ENCODE measurements around the gene EXOC3L2.

DNA sequence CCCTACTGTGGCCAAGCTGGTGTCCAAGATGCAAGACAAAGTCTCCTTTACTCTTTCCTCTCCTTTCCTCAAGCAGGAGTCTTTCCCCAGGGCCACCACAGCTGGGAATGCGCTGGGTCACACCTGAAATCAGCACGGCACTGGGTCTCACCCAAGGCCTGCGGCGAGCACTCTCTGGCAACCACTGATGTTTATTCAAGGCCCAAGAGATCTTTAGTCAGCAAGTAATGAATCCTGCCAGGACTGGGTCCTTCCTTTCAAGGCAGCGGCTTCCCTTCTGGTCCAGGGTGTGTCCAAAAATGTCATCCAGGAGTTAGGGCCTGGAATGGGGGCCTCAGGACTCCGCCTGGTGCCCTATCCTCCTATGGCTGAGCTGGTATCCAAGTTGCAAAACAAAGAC, 42.6 kb downstream of the EXOC3L2 start:
- TF ChIP-seq POLR2AphosphoS5 (IDR thresholded peaks at IDR 0.05; ENCODE audit: low read depth, low read length) = no peak
- TF ChIP-seq TAF1 (IDR thresholded peaks at IDR 0.05; ENCODE audit: borderline replicate concordance, insufficient read depth, low read length) = no peak
- no peak for TF ChIP-seq SIN3A (IDR thresholded peaks at IDR 0.05; ENCODE audit: borderline replicate concordance, insufficient read depth, low read length)
- TF ChIP-seq FOXP2 (optimal IDR thresholded peaks at IDR 0.05; ENCODE audit: borderline replicate concordance, extremely low read depth, extremely low read length, insufficient read depth) = no peak

Measured in PFSK-1 (cell line).